ENCODE results near the gene CHERP.

DNA sequence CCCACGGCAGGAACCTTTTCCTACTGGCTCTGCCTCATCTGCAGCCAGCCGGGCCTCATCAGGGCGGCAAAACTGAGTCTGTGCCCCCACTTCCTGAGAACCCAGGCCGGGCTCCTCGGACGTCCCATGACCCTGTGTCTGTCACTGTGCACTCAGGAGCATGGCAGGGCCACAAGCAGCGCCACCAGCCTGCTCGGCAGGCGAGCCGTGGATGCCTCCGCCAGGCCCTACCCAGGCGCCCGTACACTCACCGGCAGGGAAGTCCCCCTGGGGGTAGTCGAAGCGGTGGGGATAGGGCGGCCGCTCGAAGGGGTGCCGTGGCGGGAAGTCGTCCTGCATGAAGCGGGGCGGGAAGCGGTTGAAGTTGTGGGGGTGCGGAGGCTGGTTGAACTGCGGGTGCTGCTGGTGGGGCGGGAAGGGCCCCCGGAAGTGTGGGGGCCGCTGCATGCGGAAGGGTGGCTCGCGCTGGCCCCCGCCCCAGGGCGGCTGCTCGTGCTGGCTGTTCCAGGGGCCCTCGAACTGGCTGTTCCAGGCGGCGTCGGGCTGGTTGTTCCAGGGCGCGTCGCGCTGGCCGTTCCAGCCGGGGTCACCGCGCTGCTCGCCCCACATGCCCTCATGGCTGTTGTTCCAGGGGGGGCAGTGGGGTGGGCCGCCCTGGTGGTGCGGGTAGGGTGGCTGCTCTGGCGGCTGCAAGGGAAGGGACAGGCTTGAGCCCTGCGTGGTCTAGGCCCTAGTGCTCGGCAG lies 17.1 kb downstream of the CHERP start:
- TF ChIP-seq, protein P1, sequence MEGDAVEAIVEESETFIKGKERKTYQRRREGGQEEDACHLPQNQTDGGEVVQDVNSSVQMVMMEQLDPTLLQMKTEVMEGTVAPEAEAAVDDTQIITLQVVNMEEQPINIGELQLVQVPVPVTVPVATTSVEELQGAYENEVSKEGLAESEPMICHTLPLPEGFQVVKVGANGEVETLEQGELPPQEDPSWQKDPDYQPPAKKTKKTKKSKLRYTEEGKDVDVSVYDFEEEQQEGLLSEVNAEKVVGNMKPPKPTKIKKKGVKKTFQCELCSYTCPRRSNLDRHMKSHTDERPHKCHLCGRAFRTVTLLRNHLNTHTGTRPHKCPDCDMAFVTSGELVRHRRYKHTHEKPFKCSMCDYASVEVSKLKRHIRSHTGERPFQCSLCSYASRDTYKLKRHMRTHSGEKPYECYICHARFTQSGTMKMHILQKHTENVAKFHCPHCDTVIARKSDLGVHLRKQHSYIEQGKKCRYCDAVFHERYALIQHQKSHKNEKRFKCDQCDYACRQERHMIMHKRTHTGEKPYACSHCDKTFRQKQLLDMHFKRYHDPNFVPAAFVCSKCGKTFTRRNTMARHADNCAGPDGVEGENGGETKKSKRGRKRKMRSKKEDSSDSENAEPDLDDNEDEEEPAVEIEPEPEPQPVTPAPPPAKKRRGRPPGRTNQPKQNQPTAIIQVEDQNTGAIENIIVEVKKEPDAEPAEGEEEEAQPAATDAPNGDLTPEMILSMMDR (IDR thresholded peaks at IDR 0.05): no peak
- no peak for TF ChIP-seq POLR2A (IDR thresholded peaks at IDR 0.05)
- no peak for TF ChIP-seq EP300 (IDR thresholded peaks at IDR 0.05)
